GM21529 (cell line): ENCODE measurements around the gene RBM34.
A peak's percentile ranks its signal among the peaks of the same experiment; 100 is the strongest.
"Not testable (repeated sequence)": the region's sequence is repeated elsewhere in the genome, so short reads cannot be mapped to it uniquely, and the experiment has no call there.

Source experiments
- ATAC-seq: cut with Tn5 transposase; IDR thresholded peaks from one replicate; pipeline ENCODE4 v1.9.1; 2021; ENCODE audit not compliant: unreplicated experiment

RBM34 gene

GRCh38 chr1:235160957-235161684 is at the start of gene RBM34:
Gene RBM34 (minus strand): TSS chr1:235161250. CDS start chr1:235161226, 24 bp downstream.
- peak; percentile 97 for ATAC-seq

- no peak for ATAC-seq
These were observed 46.1 kb upstream of the RBM34 start for GRCh38 chr1:235207209-235207565.

- no peak for ATAC-seq
These were observed 45.6 kb upstream of the RBM34 start for GRCh38 chr1:235206533-235207208.

- no peak for ATAC-seq
These were observed 44.6 kb upstream of the RBM34 start for GRCh38 chr1:235205687-235206086.

GRCh38 chr1:235203428-235203827 is 42.4 kb upstream of the RBM34 start:
- ATAC-seq, result no peak

- ATAC-seq, result not testable (repeated sequence)
These were observed 41.4 kb upstream of the RBM34 start for GRCh38 chr1:235202447-235202846.

- ATAC-seq, result no peak
These were observed 38.4 kb upstream of the RBM34 start for GRCh38 chr1:235199441-235199840.

GRCh38 chr1:235190431-235190830 is 29.4 kb upstream of the RBM34 start:
- ATAC-seq, result no peak

- ATAC-seq, result no peak
These were observed 26.3 kb upstream of the RBM34 start for GRCh38 chr1:235187316-235187715.

- no peak for ATAC-seq
These were observed 20.7 kb upstream of the RBM34 start for GRCh38 chr1:235181561-235182245.

- no peak for ATAC-seq
These were observed 19.9 kb upstream of the RBM34 start for GRCh38 chr1:235180916-235181460.

- ATAC-seq, result no peak
These were observed 15.4 kb upstream of the RBM34 start for GRCh38 chr1:235176486-235176885.

- ATAC-seq, result no peak
These were observed 8.9 kb upstream of the RBM34 start for GRCh38 chr1:235169986-235170385.

- ATAC-seq, result no peak
These were observed 7.3 kb upstream of the RBM34 start for GRCh38 chr1:235168375-235168774.

- no peak for ATAC-seq
These were observed 756 bp upstream of the RBM34 start for GRCh38 chr1:235161685-235162327.

- peak; percentile 32 for ATAC-seq
These were observed 580 bp downstream of the RBM34 start for GRCh38 chr1:235160383-235160956.

GRCh38 chr1:235159930-235160329 is 1.1 kb downstream of the RBM34 start:
- ATAC-seq, result not testable (repeated sequence)

GRCh38 chr1:235159284-235159683 is 1.8 kb downstream of the RBM34 start:
- ATAC-seq, result not testable (repeated sequence)

GRCh38 chr1:235158680-235159079 is 2.4 kb downstream of the RBM34 start:
- no peak for ATAC-seq

- no peak for ATAC-seq
These were observed 3.9 kb downstream of the RBM34 start for GRCh38 chr1:235157150-235157549.

- ATAC-seq, result no peak
These were observed 4.3 kb downstream of the RBM34 start for GRCh38 chr1:235156740-235157139.
